Trophoblast cell (in vitro differentiated cells and primary cell): ENCODE results near the gene MAD2L2.

ENCODE experiments used
- DNase-seq, 2 donors: peaks; one replicate each; pipeline ENCODE4 v3.0.0-alpha.2; 2016
- H2AFZ ChIP-seq: 2 replicates; pipeline ENCODE4 v1.6.1; 2013; ENCODE audit warnings: low read length, moderate library complexity, mild to moderate bottlenecking; ENCODE audit not compliant: insufficient read depth, poor library complexity
- H2AK5ac ChIP-seq: 2 replicates; pipeline ENCODE4 v1.6.1; 2013; ENCODE audit warnings: mild to moderate bottlenecking, low read length
- H2BK120ac ChIP-seq: 2 replicates; pipeline ENCODE4 v1.6.1; 2013; ENCODE audit warnings: low read length, mild to moderate bottlenecking, moderate library complexity; ENCODE audit not compliant: insufficient read depth, poor library complexity
- H2BK12ac ChIP-seq: 2 replicates; pipeline ENCODE4 v1.6.1; 2013; ENCODE audit warnings: mild to moderate bottlenecking, low read length, moderate library complexity
- H2BK5ac ChIP-seq: 2 replicates; pipeline ENCODE4 v1.6.1; 2013; ENCODE audit warnings: low read length, low read depth, moderate library complexity, mild to moderate bottlenecking; ENCODE audit not compliant: poor library complexity
- H3K14ac ChIP-seq: 2 replicates; pipeline ENCODE4 v1.6.1; 2013; ENCODE audit warnings: mild to moderate bottlenecking, low read length
- H3K18ac ChIP-seq: 2 replicates; pipeline ENCODE4 v1.6.1; 2013; ENCODE audit warnings: mild to moderate bottlenecking, low read length
- H3K23ac ChIP-seq: 2 replicates; pipeline ENCODE4 v1.6.1; 2013; ENCODE audit warnings: low read length
- H3K27ac ChIP-seq: 2 replicates; pipeline ENCODE4 v1.5.1; 2013; ENCODE audit warnings: low read depth, mild to moderate bottlenecking, inconsistent platforms, low read length, moderate library complexity
- H3K27me3 ChIP-seq: 2 replicates; pipeline ENCODE4 v1.6.1; 2013; ENCODE audit warnings: inconsistent platforms, mild to moderate bottlenecking, low read length, moderate library complexity; ENCODE audit not compliant: insufficient read depth
- H3K36me3 ChIP-seq, 2 experiments: 1 replicate in 1 of 2; 2 replicates in 1 of 2; pipeline ENCODE4 v1.6.1; 2013; ENCODE audit warnings: low read length in 2 of 2, mild to moderate bottlenecking in 2 of 2, moderate library complexity in 1 of 2; ENCODE audit not compliant: insufficient read depth in 2 of 2, control insufficient read depth in 1 of 2
- H3K4ac ChIP-seq: 2 replicates; pipeline ENCODE4 v1.6.1; 2013; ENCODE audit warnings: low read depth, mild to moderate bottlenecking, low read length, moderate library complexity
- H3K4me1 ChIP-seq, 2 experiments: 1 replicate in 1 of 2; 2 replicates in 1 of 2; pipeline ENCODE4 v1.6.1; 2013; ENCODE audit warnings: low read length in 2 of 2, mild to moderate bottlenecking in 2 of 2, moderate library complexity in 1 of 2; ENCODE audit not compliant: insufficient read depth in 2 of 2, control insufficient read depth in 1 of 2
- H3K4me2 ChIP-seq: 2 replicates; pipeline ENCODE4 v1.6.1; 2013; ENCODE audit warnings: inconsistent platforms, mild to moderate bottlenecking, low read length, moderate library complexity
- H3K4me3 ChIP-seq: 2 replicates; pipeline ENCODE4 v1.5.1; 2013; ENCODE audit warnings: mild to moderate bottlenecking, low read depth, low read length, inconsistent platforms
- H3K79me1 ChIP-seq: one replicate; pipeline ENCODE4 v1.6.1; 2013; ENCODE audit warnings: low read length
- H3K79me2 ChIP-seq: 2 replicates; pipeline ENCODE4 v1.6.1; 2013; ENCODE audit warnings: low read length, mild to moderate bottlenecking; ENCODE audit not compliant: control insufficient read depth, insufficient read depth, poor library complexity
- H3K9ac ChIP-seq: 2 replicates; pipeline ENCODE4 v1.6.1; 2013; ENCODE audit warnings: mild to moderate bottlenecking, low read length
- H3K9me3 ChIP-seq: 2 replicates; pipeline ENCODE4 v1.6.1; 2013; ENCODE audit warnings: low read depth, mild to moderate bottlenecking, control low read depth, inconsistent platforms, low read length; ENCODE audit not compliant: insufficient read depth
- H4K12ac ChIP-seq: 2 replicates; pipeline ENCODE4 v1.6.1; 2013; ENCODE audit warnings: low read depth, mild to moderate bottlenecking, low read length, moderate library complexity
- H4K8ac ChIP-seq: 2 replicates; pipeline ENCODE4 v1.6.1; 2013; ENCODE audit warnings: low read depth, mild to moderate bottlenecking, low read length, moderate library complexity
- H4K91ac ChIP-seq: one replicate; pipeline ENCODE4 v1.6.1; 2013; ENCODE audit warnings: low read depth, mild to moderate bottlenecking, low read length, moderate library complexity
- WGBS: extraction: QIAGEN DNeasy Blood & Tissue Kit; methylation state at CpG from one replicate; pipeline ENCODE4 v1.1.7; 2013; ENCODE audit warnings: missing lambda C conversion rate; ENCODE audit not compliant: insufficient read length, insufficient coverage; ENCODE audit errors: extremely low coverage; 5-methylcytosine and 5-hydroxymethylcytosine counted together

MAD2L2 gene

GRCh38 chr1:11684070-11684469 is 3.1 kb upstream of the MAD2L2 start:
- Histone ChIP-seq H3K4me1 (peaks cover 9 to 16% of the 10 kb centered on the region in 2 experiments), H3K23ac (no peak overlapping the region), H3K27ac (no peak overlapping the region), H3K79me2 (peaks cover 2% of the 10 kb centered on the region), H2AK5ac (no peak overlapping the region), H2BK5ac (no peak overlapping the region), H4K91ac (no peak overlapping the region), H2BK120ac (no peak overlapping the region), H3K4me2 (no peak overlapping the region), H3K18ac (no peak overlapping the region), H3K14ac (no peak overlapping the region), H3K4me3 (no peak overlapping the region), H2AFZ (no peak overlapping the region), H4K12ac (no peak overlapping the region), H4K8ac (no peak overlapping the region), H3K27me3 (no peaks in the 10 kb centered on the region), H3K36me3 (no peaks in the 10 kb centered on the region), H3K9ac (no peak overlapping the region), H3K79me1 (peaks cover 9% of the 10 kb centered on the region), H3K4ac (no peak overlapping the region), H3K9me3 (peaks cover 1% of the 10 kb centered on the region), H2BK12ac (no peak overlapping the region)
- DNase-seq = no peak
- WGBS = no CpG with 5 or more reads among the region's 7 CpGs

- Histone ChIP-seq H3K36me3 (no peaks in the 10 kb centered on the region), H3K9ac (no peak overlapping the region), H2BK5ac (no peak overlapping the region), H2AK5ac (no peak overlapping the region), H2BK120ac (no peak overlapping the region), H4K91ac (no peak overlapping the region), H4K12ac (no peak overlapping the region), H3K4me1 (peaks cover 9 to 16% of the 10 kb centered on the region in 2 experiments), H3K4me2 (peak overlapping the region; percentile 33), H3K4ac (no peak overlapping the region), H3K27me3 (no peaks in the 10 kb centered on the region), H2AFZ (no peak overlapping the region), H4K8ac (no peak overlapping the region), H3K4me3 (no peak overlapping the region), H3K27ac (no peak overlapping the region), H3K18ac (no peak overlapping the region), H2BK12ac (no peak overlapping the region), H3K9me3 (peaks cover 1% of the 10 kb centered on the region), H3K23ac (no peak overlapping the region), H3K79me1 (peaks cover 9% of the 10 kb centered on the region), H3K14ac (no peak overlapping the region), H3K79me2 (peaks cover 2% of the 10 kb centered on the region)
- WGBS = no CpG with 5 or more reads among the region's 1 CpG
- no peak for DNase-seq
These were observed 1.9 kb upstream of the MAD2L2 start for GRCh38 chr1:11682799-11683198.

- no peak overlapping the region for H4K8ac ChIP-seq
- H3K4ac ChIP-seq = no peak overlapping the region
- no peak overlapping the region for H3K4me3 ChIP-seq
- WGBS = no CpG with 5 or more reads among the region's 7 CpGs
- H2BK120ac ChIP-seq = no peak overlapping the region
- no peak overlapping the region for H3K23ac ChIP-seq
- no peak overlapping the region for H3K9ac ChIP-seq
- peak overlapping the region; percentile 33 for H3K4me2 ChIP-seq
- H3K14ac ChIP-seq = no peak overlapping the region
- H3K4me1 ChIP-seq = peaks cover 9 to 16% of the 10 kb centered on the region in 2 experiments
- no peak overlapping the region for H2AK5ac ChIP-seq
- peaks cover 1% of the 10 kb centered on the region for H3K9me3 ChIP-seq
- peaks cover 2% of the 10 kb centered on the region for H3K79me2 ChIP-seq
- no peak overlapping the region for H3K27ac ChIP-seq
- no peak overlapping the region for H4K91ac ChIP-seq
- H3K18ac ChIP-seq = no peak overlapping the region
- H2AFZ ChIP-seq = no peak overlapping the region
- no peaks in the 10 kb centered on the region for H3K27me3 ChIP-seq
- peaks cover 0 to 3% of the 10 kb centered on the region in 2 experiments for H3K36me3 ChIP-seq
- H2BK12ac ChIP-seq = no peak overlapping the region
- no peak overlapping the region for H2BK5ac ChIP-seq
- DNase-seq = no peak
- H3K79me1 ChIP-seq = peaks cover 9% of the 10 kb centered on the region
- H4K12ac ChIP-seq = no peak overlapping the region
These were observed 1.4 kb upstream of the MAD2L2 start for GRCh38 chr1:11682287-11682771.

GRCh38 chr1:11680270-11681070 is 478 bp downstream of the MAD2L2 start:
- peak overlapping the region; percentile 22 for H3K18ac ChIP-seq
- H3K4me1 ChIP-seq = peaks cover 20 to 27% of the 10 kb centered on the region in 2 experiments
- H3K27me3 ChIP-seq = no peaks in the 10 kb centered on the region
- H2BK12ac ChIP-seq = no peak overlapping the region
- peaks cover 2% of the 10 kb centered on the region for H3K79me2 ChIP-seq
- H3K79me1 ChIP-seq = peaks cover 9% of the 10 kb centered on the region
- peaks cover 1% of the 10 kb centered on the region for H3K9me3 ChIP-seq
- DNase-seq = no peak
- H3K14ac ChIP-seq = peak overlapping the region; percentile 52
- peaks cover 14 to 17% of the 10 kb centered on the region in 2 experiments for H3K36me3 ChIP-seq
- no peak overlapping the region for H2BK120ac ChIP-seq
- H2AK5ac ChIP-seq = no peak overlapping the region
- peak overlapping the region; percentile 100 for H3K4me2 ChIP-seq
- peak overlapping the region; percentile 11 for H4K12ac ChIP-seq
- H3K4me3 ChIP-seq = peak overlapping the region; percentile 91
- peak overlapping the region; percentile 62 for H4K91ac ChIP-seq
- peak overlapping the region; percentile 29 for H3K4ac ChIP-seq
- peak overlapping the region; percentile 95 for H3K23ac ChIP-seq
- H2BK5ac ChIP-seq = peak overlapping the region; percentile 38
- no CpG with 5 or more reads among the region's 65 CpGs for WGBS
- H3K27ac ChIP-seq = peak overlapping the region; percentile 18
- peak overlapping the region; percentile 41 for H4K8ac ChIP-seq
- H3K9ac ChIP-seq = peak overlapping the region; percentile 74
- H2AFZ ChIP-seq = peak overlapping the region; percentile 66
